HepG2 (cell line): ENCODE measurements around the gene SETD3. TPM values are rescaled to one million over a fixed set of nuclear protein-coding genes. Genes with fewer than 3 reads are reported as not detected.

ENCODE experiments used
- ATAC-seq: fragments of 200-7000 bp; cut with Tn5 transposase; 3 replicates; pipeline ENCODE4 v1.9.1; 2020; ENCODE audit warnings: mild to moderate bottlenecking, moderate library complexity
- BruUV-seq: library from RNA; stranded (reverse); fragments of 400-500 nt; replicated peaks from 2 replicates; lab custom pipeline; 2021; lab: Mats Ljungman, UMichigan
- CTCF ChIA-PET: fragments of 300-600 bp; formaldehyde crosslinking; extraction: SDS; loops from one replicate; lab custom pipeline; 2021; ENCODE audit warnings: low total read pairs, inconsistent platforms, low intra/inter-chr PET ratio; lab: Yijun Ruan, JAX
- POLR2A ChIA-PET: fragments of 350-600 bp; sonication (Branson Sonifier 250); formaldehyde crosslinking; loops from one replicate; lab custom pipeline; 2020; ENCODE audit warnings: antibody characterized with exemption, inconsistent platforms; lab: Yijun Ruan, JAX
- DNase-seq: peaks from one replicate; pipeline ENCODE4 v3.0.0-alpha.2; 2015; ENCODE audit warnings: low spot score
- FAIRE-seq: peaks from 3 replicates; lab custom pipeline; 2011; peaks lifted over from hg19 to GRCh38; lab: Jason Lieb, UNC
- H2AFZ ChIP-seq: one replicate; pipeline ENCODE4 v1.6.1; 2011; ENCODE audit warnings: low read length, inconsistent platforms
- H3K27ac ChIP-seq: fragments of 300-600 bp; 3 replicates; pipeline ENCODE4 v1.8.0; 2011; ENCODE audit warnings: mixed run types, mild to moderate bottlenecking, mixed read lengths, low read length, inconsistent platforms; ENCODE audit not compliant: insufficient read depth; ENCODE audit errors: extremely low read length
- H3K27me3 ChIP-seq, 2 experiments: fragments of 200-600 bp in 1 of 2; 2 replicates in 1 of 2; 3 replicates in 1 of 2; pipeline versions ENCODE4 v1.6.0 to v1.8.0; 2011; ENCODE audit warnings: low read length in 2 of 2, mild to moderate bottlenecking in 2 of 2, moderate library complexity in 2 of 2, inconsistent platforms in 1 of 2; ENCODE audit not compliant: insufficient read depth in 2 of 2, control insufficient read depth in 1 of 2
- H3K36me3 ChIP-seq, 2 experiments: fragments of 200-600 bp in 1 of 2; replicated peaks in 1 of 2; 2 replicates in 1 of 2; 3 replicates in 1 of 2; pipeline versions ENCODE4 v1.5.1 to v1.8.0; 2011; ENCODE audit warnings: low read length in 2 of 2, inconsistent platforms in 1 of 2; ENCODE audit not compliant: insufficient read depth in 2 of 2, control insufficient read depth in 1 of 2
- H3K4me1 ChIP-seq: 2 replicates; pipeline ENCODE4 v1.5.1; 2012; ENCODE audit warnings: low read length, inconsistent platforms; ENCODE audit not compliant: insufficient read depth
- H3K4me2 ChIP-seq: 2 replicates; pipeline ENCODE4 v1.6.0; 2011; ENCODE audit warnings: low read depth, low read length, inconsistent platforms
- H3K4me3 ChIP-seq, 3 experiments: fragments of 200-600 bp in 1 of 3; sonication (generic), shearing (Covaris generic) in 1 of 3; replicated peaks in 1 of 3; 2 replicates each; pipeline ENCODE4 v1.5.1; 2011 to 2016; ENCODE audit warnings: low read length in 3 of 3, inconsistent platforms in 2 of 3, low read depth in 2 of 3, mild to moderate bottlenecking in 2 of 3, control low read depth in 1 of 3, mixed read lengths in 1 of 3; ENCODE audit not compliant: insufficient read depth in 1 of 3
- H3K79me2 ChIP-seq: one replicate; pipeline ENCODE4 v1.6.1; 2011; ENCODE audit warnings: low read length, inconsistent platforms; ENCODE audit not compliant: insufficient read depth
- H3K9ac ChIP-seq: 2 replicates; pipeline ENCODE4 v1.6.0; 2011; ENCODE audit warnings: mild to moderate bottlenecking, low read depth, low read length, inconsistent platforms; ENCODE audit not compliant: insufficient read depth
- H3K9me3 ChIP-seq: 2 replicates; pipeline ENCODE4 v1.5.1; 2012; ENCODE audit warnings: mild to moderate bottlenecking, low read length
- H4K20me1 ChIP-seq: 2 replicates; pipeline ENCODE4 v1.6.0; 2011; ENCODE audit warnings: inconsistent platforms, mild to moderate bottlenecking, low read length, moderate library complexity; ENCODE audit not compliant: insufficient read depth
- AGO2 ChIP-seq: fragments of 200-400 bp; formaldehyde crosslinking; optimal IDR thresholded peaks from 2 replicates; pipeline ENCODE3; 2017; ENCODE audit warnings: mild to moderate bottlenecking, low read depth, low read length, moderate library complexity
- DMAP1 ChIP-seq: IDR thresholded peaks from 2 replicates; pipeline ENCODE4 v1.6.1; 2016
- DNMT3B ChIP-seq: conservative IDR thresholded peaks from 2 replicates; pipeline ENCODE4 v1.6.1; 2016; ENCODE audit warnings: missing biosample characterization, control low read depth
- ZNF160 ChIP-seq: sonication (generic); formaldehyde crosslinking; IDR thresholded peaks from 2 replicates; pipeline ENCODE4 v1.8.0; 2022; ENCODE audit warnings: mild to moderate bottlenecking, inconsistent platforms, missing genetic modification reagents
- ZNF576 ChIP-seq: sonication (generic); formaldehyde crosslinking; IDR thresholded peaks from 2 replicates; pipeline ENCODE4 v1.4.0; 2020; ENCODE audit warnings: mild to moderate bottlenecking, missing genetic modification reagents
- ZNF687 ChIP-seq: sonication (generic); formaldehyde crosslinking; IDR thresholded peaks from 2 replicates; pipeline ENCODE4 v1.5.1; 2020; ENCODE audit warnings: mild to moderate bottlenecking, missing genetic modification reagents, moderate library complexity
- WGBS: methylation state at CpG from one replicate; pipeline ENCODE4 v1.1.6; 2017; ENCODE audit warnings: low lambda C conversion rate; 5-methylcytosine and 5-hydroxymethylcytosine counted together
- in situ Hi-C: cut with HindIII; loops from 2 replicates; pipeline ENCODE4 v1.10.0; 2017; ENCODE audit warnings: low pct_unique_long_range_greater_than_20kb; ENCODE audit not compliant: extremely low pct_ligation_motif_present
- intact Hi-C: fragments of 100-400 bp; cut with micrococcal nuclease; formaldehyde crosslinking; loops from one replicate; pipeline ENCODE4 v1.10.0; 2022; ENCODE audit not compliant: unreplicated experiment
- polyA plus RNA-seq, 8 experiments: library from polyadenylated mRNA; depleted of rRNA in 3 of 8; stranded (reverse) in 7 of 8; unstranded in 1 of 8; fragments of >200 nt; fragmentation: Illumina TruSeq in 4 of 8; extraction: Trizol in 4 of 8; gene quantifications; 2 replicates each; pipeline versions ENCODE4 v1.2.1 to v1.2.3, GENCODE V29; 2011 to 2016; ENCODE audit warnings: low read depth in 4 of 8, missing spikeins in 1 of 8, mixed read lengths in 1 of 8; ENCODE audit not compliant: insufficient read depth in 1 of 8
- total RNA-seq, 5 experiments: library from RNA; depleted of rRNA; stranded (reverse); fragments of >200 nt; fragmentation: Illumina TruSeq; extraction: Trizol; gene quantifications; 2 replicates each; pipeline ENCODE4 v1.2.3, GENCODE V29; 2016; ENCODE audit warnings: low read depth in 1 of 5

Gene SETD3
- total and polyA plus RNA-seq, 2 of the 13 experiments (the other 11 are each of a cell fraction or from before 2014, with no cell fraction given), result 30.3 to 67.1 TPM

- no peak for ATAC-seq
- Histone ChIP-seq H3K79me2 (peaks cover 6% of the 10 kb centered on the region), H3K27ac (no peak overlapping the region), H3K9ac (no peak overlapping the region), H3K4me3 (no peak overlapping the region), H3K36me3 (peaks cover 6 to 20% of the 10 kb centered on the region in 2 experiments; a peak in 4 of 5 replicates), H3K4me2 (no peak overlapping the region), H3K4me1 (peaks cover 21% of the 10 kb centered on the region), H3K9me3 (no peaks in the 10 kb centered on the region), H2AFZ (no peak overlapping the region), H4K20me1 (peaks cover 21% of the 10 kb centered on the region; the same call in 1 of the 2 replicates), H3K27me3 (no peaks in the 10 kb centered on the region)
- TF ChIP-seq ZNF576 (CRISPR knock-in tag) (no peak), DMAP1 (CRISPR knock-in tag) (no peak), ZNF687 (0 out of 2 replicates have a peak, but pooled peaks have one; percentile 21), DNMT3B (CRISPR knock-in tag) (no peak), AGO2 (peak; percentile 13), ZNF160 (CRISPR knock-in tag) (no peak)
- CTCF ChIA-PET, result no interaction called here
- intact Hi-C loops (no loop called here), in situ Hi-C loops (loop anchor here (5.0 to 10.0 kb wide), 2 partner anchors 110 to 363 kb away; no protein-coding TSS in a partner anchor)
- no peak for DNase-seq
- FAIRE-seq, result no peak
- POLR2A ChIA-PET, result interaction anchor here (1.3 to 1.4 kb wide), 2 partner anchors 30 to 33 kb away, joined by 3 read pairs; no protein-coding TSS in a partner anchor
- BruUV-seq, result no TSS peak
- 91% methylated on average over 18 of the region's 18 CpGs for WGBS
These were observed 41.4 kb upstream of the SETD3 start for GRCh38 chr14:99522025-99522401.
